DMS153 (cell line): ENCODE data around the gene PHIP.

Source experiments
- DNase-seq: peaks from one replicate; lab custom pipeline; 2025; lab: John Stamatoyannopoulos, UW

Gene PHIP

GRCh38 chr6:79070206-79070825 is 7.7 kb downstream of the PHIP start:
- DNase-seq = no peak

GRCh38 chr6:79066828-79067227 is 11.2 kb downstream of the PHIP start:
- no peak for DNase-seq

- no peak for DNase-seq
These were observed 11.7 kb downstream of the PHIP start for GRCh38 chr6:79066330-79066729.

GRCh38 chr6:79065232-79065631 is 12.8 kb downstream of the PHIP start:
- no peak for DNase-seq

DNA sequence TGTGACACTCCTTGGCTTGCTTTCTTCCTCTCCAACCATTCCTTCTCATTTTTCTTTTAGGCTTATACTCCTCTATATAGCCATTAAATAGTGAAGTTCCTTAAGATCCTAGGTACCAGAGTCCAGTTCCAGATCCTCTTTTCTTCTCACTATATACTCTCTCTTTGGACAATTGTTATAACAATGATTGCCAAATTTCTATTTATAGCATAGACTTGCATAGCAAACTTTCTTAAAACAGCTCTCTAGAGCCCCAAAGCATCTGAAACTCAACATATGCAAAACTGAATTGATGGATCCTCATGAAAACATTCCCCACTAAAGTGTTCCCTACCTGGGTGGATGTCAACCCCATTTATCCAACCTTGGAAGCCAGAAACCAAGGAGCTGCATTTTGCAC is 13.4 kb downstream of the PHIP start:
- no peak for DNase-seq

GRCh38 chr6:79062708-79063107 is 15.3 kb downstream of the PHIP start:
- DNase-seq = no peak

DNA sequence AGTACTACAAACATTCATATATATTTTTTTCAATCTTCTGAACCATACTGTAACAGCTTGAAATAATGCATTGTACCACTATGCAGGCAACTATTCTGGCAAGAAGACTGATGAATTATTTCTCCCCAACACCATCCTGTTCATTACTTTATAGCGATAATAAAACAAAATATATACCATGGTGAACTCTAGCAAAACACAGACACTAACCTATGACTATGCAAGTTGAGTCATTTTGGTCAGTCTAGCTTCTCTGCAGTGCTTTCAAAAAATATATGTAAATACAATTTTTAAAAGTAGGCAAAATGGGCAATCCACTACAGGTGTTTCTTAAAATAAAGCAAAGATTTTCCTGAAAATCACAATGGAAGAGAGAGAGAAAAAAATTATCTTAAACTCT is 20.3 kb downstream of the PHIP start:
- no peak for DNase-seq

- DNase-seq = no peak
These were observed 21.8 kb downstream of the PHIP start for GRCh38 chr6:79056226-79056625.

GRCh38 chr6:79048611-79049010 is 29.4 kb downstream of the PHIP start:
- DNase-seq = no peak

- DNase-seq = no peak
These were observed 31.0 kb downstream of the PHIP start for GRCh38 chr6:79047072-79047471.

- DNase-seq = no peak
These were observed 32.1 kb downstream of the PHIP start for GRCh38 chr6:79045966-79046365.

DNA sequence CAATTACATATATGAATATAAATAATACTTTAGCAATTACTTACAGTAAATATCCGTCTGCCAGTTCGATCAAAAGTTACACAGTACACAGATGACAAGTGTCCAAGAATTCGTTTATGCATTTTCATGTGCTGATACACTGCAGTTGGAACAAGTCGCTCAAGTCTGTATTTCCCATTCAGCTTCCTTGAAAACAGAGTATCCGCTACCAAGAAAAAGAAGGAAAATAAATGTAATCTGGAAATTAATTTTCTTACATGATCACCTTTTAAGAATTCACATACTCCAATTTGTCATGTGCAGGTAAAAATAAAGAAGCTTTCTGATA is 35.3 kb downstream of the PHIP start:
- DNase-seq = no peak

DNA sequence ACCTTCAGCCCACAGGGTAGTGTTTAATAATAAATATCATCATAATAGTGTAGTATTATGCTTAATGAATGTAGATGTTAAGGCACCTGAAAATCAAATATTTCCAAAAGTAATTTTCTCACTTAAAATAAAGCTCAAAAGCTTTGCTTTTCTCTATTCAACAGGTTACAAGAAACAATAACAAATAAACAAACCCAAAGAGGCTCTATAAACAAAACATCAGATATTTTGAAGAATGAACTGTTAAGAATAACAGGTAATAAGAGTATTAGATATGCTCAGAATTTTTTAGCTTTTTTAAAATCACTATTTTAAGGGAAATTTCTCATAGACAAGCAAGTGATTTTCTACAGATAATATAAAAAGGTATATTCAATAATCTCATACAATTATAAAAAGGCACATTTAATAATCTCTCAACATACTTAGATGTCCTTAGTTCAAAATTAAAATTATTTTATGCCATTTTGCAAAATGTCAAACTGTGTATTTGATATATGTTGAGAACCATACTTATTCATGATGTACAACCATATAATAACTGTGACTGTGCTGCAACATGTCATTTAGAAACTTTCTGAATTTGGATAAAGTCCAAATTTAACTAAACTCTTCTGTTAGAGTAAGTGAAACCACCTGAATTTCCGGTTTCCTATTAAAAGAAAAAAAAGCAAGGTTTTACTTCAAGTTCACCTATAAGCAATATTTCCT is 35.8 kb downstream of the PHIP start:
- DNase-seq = no peak

- DNase-seq = no peak
These were observed 38.0 kb downstream of the PHIP start for GRCh38 chr6:79040083-79040482.

DNA sequence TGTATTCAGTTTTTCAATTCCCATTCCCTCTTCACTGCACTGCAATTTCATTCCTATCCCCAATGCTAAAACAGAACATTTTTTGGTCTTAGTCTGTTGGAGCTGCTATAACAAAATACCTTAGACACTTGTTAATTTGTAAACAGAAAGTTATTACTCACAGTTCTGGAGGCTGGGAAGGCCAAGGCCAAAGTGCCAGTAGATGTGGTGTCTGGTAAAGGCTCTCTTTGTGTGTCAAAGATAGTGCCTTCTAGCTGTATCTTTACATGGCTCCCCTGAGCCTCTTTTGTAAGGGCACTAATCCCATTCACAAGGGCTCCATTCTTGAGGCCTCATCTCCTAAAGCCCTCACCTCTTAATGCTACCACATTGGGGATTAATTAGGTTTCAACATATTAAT is 40.0 kb downstream of the PHIP start:
- DNase-seq = no peak

DNA sequence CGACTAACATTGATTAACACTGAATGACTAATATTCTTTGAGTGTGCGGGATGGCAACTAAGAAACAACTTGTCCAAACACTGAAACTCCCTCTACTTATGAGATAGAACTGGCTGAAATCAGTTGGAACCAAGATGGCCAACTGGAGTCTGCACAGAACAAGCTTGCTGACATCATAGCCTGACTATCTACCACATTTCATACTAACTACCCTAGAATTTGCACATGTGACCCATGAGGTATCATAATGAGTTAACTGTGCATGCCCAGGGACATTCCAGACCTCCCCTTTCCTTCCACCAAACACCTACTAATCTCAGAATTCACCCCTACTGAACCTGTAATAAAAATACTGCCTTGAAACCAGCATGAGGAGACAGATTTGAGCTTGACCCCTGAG is 43.2 kb downstream of the PHIP start:
- no peak for DNase-seq

GRCh38 chr6:79033279-79033678 is 44.8 kb downstream of the PHIP start:
- no peak for DNase-seq

DNA sequence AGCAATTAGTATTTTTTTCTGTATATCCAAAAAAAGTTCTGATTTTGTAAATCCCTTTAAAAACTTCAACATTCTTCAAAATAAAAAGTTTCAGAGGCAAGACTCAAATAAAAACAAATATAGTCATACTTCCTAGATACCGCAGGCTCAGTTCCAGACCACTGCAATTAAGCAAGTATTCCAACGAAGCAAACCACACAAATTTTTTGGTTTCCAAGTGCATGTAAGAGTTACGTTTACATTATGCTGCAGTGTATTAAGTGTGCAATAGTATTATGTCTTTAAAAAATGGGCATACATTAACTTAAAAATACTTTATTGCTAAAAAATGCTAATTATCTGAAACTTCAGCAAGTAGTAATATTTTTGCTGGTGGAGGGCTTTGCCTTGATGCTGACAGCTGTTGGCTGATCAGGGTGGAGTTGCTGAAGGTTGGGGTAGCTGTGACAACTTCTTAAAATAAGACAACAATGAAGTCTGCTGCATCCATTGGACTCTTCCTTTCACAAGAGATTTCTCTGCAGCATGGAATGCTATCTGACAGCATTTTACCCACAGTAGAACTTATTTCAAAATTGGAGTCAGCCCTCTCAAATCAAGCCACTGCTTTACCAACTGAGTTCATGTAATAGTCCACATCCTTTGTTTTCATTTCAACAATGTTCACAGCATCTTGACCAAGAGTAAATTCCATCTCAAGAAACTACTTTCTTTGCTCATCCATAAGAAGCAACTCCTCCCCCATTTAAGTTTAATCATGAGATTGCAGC is 46.0 kb downstream of the PHIP start:
- no peak for DNase-seq

DNA sequence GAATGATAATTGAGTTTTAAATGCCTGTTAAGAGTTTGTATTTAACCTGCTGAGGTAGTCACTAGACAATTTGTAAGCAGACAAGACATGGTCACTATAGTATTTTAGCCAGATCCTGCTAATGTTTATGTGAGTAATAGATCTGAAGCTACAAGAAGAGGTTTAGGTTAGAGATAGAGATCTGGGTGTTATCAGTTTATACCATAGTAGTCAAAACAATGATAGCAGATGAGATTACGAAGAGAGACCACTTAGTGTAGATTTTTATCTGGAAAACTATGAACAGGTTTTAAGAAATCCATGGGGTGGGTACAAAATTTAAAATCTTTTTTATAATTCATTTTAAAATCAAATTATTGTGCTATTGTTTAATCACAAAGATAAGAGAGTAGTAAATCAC is 47.5 kb downstream of the PHIP start:
- DNase-seq = no peak

GRCh38 chr6:79030023-79030422 is 48.0 kb downstream of the PHIP start:
- no peak for DNase-seq

GRCh38 chr6:79028641-79029314 is 49.3 kb downstream of the PHIP start:
- no peak for DNase-seq

GRCh38 chr6:79011940-79012339 is 66.1 kb downstream of the PHIP start:
- no peak for DNase-seq

DNA sequence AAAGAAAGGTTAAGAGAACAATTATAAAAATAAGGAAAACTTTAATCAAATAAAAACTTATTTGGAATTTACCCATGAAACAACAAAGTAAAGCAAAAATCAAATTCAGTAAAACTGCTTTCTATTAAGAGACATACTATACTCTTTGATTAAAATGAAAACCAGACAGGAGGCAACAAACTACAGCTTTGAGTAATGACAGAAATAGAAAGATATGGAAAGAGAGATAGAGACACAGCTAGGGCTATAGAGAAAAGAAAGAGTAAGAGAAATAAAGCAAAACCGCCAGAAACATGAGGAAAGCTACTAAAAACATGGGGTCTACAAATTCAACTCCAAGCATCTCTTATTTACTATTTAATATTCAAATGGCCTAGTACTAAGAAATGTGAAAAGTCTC is 67.6 kb downstream of the PHIP start:
- DNase-seq = no peak
